Stimulated activated CD8-positive, alpha-beta memory T cell treated with anti-CD3 and anti-CD28 coated beads, Interleukin-7, amount 100 ng/mL, for 1 hour (primary cell): Measurements from ENCODE around the gene KLF11.
A peak's percentile ranks its signal among the peaks of the same experiment; 100 is the strongest.

Experiments used
- DNase-seq, 2 donors: peaks; one replicate each; pipeline ENCODE4 v3.0.0-alpha.2; 2020; ENCODE audit warnings: low read depth in 2 of 2

Gene KLF11

DNA sequence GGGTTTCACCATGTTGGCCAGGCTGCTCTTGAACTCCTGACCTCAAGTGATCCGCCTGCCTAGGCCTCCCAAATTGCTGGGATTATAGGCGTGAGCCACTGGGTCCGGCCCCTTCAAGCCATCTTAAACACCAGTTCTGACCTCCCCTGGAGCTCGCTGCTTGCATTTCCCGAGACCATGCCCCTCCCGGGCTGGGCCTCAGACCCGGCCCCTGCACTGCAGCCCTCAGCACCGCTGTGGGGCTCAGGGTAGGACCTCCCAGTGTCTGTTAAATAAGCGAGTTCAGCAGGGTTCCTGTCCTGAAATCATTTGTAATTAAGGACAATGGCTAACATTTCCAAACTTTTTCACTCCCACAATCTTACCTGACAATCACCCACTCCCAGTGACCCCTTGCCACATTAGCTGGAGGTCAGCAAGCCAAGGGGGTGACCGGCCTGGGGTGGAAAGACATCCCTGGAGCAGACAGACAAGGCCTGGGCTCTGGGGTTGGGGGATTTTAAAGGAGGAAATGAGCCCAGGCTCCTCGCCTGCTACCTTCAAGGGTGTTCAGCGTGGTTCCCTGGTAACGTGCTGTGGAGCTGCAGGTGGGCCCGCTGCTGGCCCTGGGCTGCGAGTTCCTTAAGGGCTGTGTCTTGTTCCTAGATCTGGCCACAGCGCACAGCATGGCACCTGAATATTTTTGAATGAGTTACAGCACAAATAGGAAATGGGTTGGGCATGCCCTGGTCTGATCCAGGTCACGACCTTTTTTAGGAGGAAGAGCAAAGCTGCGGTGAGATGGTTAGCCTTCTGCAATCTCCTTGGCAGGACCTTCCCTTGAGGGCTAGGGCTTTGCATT lies 21.8 kb downstream of the KLF11 start:
- DNase-seq, result no peak

DNA sequence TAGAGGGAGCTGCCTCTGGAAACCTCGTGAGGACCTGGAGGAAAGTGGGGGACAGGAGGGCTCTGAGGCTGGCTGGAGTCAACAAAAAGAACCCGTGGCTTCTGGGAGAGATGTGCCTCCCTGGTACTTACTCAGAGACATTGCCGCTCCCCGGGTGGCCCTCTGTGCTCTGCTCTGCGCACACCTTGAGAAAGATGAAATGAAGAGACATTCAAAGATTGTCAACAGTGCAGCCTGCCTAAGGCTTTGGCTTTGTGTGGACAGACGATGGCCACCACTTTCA lies 22.4 kb downstream of the KLF11 start:
- no peak for DNase-seq

DNA sequence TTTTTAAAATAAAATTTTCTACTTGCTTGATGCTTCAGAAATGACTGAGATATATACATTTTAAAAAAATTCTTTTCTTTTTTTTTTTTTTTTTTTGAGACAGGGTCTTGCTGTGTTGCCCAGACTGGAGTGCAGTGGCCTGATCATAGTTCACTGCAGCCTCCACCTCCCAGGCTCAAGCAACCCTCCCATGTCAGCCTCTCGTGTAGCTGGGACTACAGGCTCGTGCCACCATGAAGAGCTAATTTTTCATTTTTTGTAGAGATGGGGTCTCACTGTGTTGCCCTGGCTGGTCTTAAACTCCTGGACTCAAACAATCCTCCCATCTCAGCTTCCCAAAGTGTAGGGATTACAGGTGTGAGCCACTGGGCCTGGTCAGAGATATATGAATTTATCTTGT lies 24.0 kb downstream of the KLF11 start:
- DNase-seq, result no peak

DNA sequence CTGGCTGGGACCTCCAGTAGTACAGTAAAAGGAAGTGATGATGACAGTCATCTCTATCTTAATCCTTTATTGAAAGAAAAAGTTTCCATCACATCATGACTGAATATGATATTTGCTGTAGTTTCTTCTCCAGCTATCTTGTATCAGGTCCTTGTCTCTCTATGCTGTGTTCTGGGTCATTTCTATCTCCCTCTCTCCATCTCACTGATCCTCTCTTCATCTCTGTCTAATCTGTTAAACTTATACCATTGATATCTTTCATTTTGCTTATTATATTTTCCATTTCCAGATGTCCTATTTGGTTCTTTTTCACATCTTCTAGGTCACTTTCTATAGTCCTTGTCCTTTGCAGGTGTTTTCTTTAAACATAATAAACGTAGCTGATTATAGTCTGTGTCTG lies 24.5 kb downstream of the KLF11 start:
- no peak for DNase-seq

DNA sequence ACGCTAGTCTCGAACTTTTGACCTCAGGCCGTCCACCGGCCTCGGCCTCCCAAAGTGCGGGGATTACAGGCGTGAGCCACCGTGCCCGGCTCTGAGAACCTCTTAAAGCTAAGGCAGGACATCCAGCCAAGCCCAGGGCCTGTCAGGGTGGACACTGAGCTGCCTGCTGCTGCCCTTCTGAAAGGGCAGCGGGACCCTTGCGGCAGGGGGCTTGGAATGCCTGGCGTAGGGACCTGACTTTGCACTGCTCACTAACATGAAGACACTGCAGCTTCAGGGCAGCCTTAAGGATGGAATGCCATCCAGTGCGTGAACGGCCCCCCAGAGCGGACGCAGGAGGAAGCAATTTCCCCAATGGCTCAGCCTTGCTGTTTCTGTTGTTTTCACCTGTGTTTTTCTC lies 27.8 kb downstream of the KLF11 start:
- no peak for DNase-seq

DNA sequence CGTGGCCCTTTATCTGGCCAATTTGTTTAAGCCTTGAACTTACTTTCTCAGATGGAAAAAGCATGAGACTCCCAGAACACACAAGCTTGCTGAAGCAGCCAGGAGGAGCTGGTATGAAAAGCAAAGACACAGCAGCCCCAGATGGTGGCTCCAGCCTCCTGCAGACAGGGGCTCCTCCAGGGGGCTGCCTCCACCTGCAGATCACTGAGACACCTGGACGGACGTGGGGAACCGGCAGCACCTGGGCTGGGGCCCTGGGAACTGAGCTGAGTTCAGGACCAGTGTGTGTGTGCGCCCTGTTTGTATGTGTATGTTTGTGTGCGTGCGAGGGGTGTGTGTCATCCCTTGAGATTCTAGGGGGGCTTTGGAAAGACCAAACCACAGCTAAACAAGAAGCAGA lies 28.2 kb downstream of the KLF11 start:
- no peak for DNase-seq

DNA sequence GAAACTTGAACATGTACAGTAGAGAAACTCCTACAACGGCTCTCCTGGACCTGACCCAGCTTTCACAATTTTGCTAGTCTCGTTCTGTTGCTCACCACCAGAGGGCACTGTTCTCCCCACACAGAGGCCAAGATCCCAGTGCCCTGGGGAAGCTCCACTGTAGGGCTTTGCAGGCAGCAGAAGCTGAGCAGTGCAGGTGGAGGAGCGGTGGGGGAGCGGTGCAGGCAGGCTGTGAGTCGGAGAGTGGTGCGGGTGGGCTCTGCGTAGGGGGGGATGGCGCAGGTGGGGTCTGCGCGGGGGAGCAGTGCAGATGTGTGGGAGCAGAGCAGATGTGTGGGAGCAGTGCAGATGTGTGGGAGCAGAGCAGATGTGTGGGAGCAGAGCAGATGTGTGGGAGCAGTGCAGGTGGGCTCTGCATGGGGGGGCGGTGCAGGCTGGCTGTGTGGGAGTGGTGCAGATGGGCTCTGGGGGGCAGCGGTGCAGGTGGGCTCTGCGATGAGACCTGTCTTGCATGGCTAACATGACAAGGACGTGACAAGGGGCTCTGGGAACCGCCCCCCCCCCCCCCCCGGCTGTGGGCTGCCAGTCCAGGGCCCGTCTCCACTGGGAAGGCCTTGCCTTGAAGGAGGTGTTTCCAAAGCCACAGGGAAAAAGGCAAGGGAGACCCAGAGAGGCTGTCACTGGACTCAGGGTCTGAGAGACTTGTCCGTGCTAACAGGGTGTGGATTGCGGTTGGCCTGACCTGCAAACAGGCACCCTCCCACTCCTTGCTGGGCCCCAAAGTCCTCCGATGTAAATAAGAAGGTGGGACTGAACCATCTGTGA lies 29.5 kb downstream of the KLF11 start:
- peak; percentile 54 to 56 for DNase-seq

DNA sequence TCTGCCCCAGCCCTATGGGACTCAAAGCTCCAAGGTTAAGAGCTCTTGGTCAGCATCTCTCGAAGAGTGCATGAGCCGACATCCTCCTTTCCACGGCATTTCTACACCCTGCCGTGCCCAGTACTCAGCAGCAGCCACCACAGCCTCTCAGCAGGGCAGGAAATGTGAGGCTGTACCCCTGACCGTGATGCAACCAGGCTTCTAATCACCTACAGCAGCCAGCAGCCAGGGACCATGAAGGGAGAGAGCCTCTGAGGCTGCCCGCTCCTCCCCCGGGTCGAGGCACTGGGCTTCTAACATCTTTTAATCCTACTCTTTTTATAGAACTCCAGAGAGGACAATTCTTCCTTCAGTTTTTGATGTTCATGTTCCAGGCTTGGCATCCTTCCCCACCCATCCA lies 30.4 kb downstream of the KLF11 start:
- no peak for DNase-seq

DNA sequence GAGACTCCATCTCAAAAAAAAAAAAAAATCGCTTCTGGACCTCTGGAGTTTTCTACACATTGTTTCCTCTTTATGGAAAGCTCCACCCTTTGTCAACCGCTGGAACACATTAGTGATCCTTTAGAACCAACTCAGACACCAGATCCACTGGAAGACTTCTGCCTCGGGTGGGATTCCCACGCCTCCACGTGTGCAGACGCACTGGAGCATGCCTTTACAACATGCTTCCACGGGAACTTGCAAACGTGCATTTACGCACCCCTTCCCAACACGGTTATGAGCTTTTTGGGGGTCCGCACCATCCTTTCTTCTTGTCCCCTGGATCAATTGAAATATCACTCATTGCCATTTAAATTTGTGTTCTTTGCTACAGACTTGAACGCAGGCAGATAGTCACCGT lies 31.8 kb downstream of the KLF11 start:
- DNase-seq, result no peak

DNA sequence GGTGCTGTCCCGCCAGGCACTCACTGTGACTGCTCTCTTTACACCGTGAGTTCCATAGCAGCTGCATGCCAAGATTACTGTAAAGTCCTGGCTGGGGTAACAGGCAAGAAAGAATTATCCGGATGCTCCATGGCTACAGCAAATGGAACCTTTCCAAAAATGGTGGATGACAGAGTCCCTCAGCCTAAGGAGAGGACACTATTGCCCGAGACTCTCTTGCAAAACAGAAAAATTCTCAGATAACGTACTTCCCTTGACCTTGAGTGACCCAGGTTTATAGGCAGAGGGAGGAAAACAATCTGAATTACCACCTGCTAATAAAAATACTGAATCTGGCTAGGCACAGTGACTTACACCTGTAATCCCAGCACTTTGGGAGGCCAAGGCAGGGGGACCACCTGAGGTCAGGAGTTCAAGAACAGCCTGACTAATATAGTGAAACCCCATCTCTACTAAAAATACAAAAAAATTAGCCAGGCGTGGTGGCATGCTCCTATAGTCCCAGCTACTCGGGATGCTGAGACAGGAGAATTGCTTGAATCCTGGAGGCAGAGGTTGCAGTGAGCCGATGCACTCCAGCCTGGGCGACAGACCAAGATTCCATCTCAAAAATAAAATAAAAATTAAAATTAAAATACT lies 32.3 kb downstream of the KLF11 start:
- no peak for DNase-seq

DNA sequence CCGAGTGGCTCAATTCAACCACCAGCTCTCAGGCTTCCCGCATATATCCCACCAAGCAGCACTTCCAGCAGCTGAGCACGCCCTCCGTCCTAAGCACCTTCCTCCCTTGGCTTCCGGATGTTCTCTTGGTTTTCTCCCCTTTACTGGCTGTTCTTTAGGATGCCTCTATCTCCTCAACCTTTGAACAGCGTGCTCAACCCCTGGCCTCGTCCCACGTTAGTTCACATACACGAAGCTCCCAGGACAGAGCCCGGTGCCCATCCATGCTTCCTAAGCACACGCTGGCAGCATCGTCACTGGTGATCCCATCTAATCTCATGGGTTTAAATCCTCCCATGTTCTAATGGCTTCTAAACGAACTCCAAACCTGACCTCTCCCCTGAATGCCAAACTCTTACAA lies 33.2 kb downstream of the KLF11 start:
- no peak for DNase-seq

DNA sequence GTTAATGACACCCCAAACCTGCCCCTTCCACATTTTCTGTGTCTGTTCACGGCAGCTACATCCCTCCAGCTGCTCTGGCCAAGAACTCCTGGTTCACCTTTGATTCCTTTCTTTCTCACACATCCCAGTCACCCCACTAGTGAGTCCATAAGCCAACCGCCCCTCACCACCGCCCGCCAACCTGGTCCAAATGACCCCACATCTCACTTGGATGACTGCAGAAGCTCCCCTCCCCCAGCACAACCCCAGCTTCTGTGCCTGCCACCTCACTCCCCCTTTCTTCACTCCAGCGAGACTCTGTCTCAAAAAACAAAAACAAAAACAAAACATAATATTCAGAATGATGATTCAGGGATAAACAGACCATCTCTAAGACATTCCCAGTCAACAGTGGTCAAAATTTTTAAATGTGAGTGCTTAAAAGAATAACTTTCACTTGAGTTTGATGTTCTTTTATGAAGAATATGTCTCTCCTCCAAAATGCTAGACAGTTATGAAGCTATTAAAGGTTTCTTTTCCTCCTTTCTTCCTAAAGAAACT lies 33.7 kb downstream of the KLF11 start:
- no peak for DNase-seq

DNA sequence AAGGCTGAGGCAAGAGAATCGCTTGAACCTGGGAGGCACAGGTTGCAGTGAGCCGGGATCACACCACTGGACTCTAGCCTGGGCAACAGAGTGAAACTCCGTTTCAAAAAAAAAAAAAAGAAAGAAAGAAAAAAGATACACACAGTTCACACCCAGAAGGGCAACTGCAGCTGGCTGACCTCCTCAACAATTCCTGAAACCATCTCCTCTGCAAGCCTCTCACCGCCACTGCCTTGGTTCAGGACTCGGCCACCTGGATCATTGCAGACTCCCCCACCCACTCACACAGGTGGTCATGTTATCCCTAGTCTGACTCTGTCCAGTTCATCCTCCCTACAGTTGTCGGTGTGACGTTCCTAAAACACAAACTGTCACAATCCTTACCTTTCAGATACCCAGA lies 34.7 kb downstream of the KLF11 start:
- no peak for DNase-seq

DNA sequence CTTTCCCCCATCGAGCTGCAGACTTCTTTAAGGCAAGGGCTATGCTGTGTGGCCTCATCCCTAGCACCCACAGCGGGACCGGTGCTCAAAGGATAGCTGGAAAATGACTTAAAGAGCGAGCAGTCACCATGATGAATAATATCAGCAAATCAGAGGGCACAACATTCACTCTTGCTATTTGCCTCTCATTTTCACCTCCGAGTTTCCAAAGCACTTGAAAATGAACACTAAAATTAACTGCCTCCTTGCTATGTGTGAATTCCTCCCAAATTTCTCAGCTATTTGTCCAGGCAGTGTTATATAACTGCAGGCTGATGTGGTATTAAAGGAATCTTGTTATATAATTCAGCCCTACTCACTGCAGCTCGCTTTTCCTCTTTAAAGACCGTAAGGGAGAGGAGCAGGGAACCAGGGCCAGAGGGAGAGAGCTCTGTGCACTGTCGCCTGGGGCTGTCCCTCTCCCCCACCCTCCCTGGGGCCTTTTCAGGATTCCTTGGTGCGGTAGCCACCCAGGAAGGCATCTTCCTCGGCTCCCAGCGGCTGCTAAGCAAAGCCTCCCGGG lies 35.4 kb downstream of the KLF11 start:
- DNase-seq, result no peak

DNA sequence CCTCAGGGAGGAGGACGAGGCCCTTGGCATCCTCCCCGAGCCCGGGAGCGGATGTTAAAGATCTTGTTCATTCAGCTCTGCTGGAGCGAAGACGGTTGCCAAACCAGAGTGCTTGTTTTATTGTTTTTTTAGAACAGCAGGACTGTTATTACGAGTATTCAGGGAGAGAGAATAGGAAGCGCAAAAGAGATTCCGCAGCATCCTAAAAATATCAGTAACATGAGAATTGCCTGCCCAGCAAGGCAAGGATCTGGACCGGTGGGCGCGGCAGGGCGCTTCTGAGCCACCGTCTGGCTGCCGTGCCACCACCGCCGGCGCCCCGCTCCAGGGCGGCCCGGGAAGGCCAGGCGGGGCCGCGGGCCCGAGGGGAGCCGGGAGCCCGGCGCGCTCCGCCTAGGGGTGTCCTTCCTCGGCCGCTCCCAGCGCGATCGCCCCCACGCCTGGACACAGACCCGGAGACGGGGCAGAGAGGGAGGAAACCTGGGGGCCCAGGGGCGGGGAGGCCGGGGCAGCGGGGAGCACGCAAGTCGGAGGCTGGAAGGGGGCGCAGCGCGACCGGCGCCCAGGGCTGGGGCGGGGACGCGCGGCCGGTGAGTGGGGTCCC lies 36.0 kb downstream of the KLF11 start:
- DNase-seq, result no peak

DNA sequence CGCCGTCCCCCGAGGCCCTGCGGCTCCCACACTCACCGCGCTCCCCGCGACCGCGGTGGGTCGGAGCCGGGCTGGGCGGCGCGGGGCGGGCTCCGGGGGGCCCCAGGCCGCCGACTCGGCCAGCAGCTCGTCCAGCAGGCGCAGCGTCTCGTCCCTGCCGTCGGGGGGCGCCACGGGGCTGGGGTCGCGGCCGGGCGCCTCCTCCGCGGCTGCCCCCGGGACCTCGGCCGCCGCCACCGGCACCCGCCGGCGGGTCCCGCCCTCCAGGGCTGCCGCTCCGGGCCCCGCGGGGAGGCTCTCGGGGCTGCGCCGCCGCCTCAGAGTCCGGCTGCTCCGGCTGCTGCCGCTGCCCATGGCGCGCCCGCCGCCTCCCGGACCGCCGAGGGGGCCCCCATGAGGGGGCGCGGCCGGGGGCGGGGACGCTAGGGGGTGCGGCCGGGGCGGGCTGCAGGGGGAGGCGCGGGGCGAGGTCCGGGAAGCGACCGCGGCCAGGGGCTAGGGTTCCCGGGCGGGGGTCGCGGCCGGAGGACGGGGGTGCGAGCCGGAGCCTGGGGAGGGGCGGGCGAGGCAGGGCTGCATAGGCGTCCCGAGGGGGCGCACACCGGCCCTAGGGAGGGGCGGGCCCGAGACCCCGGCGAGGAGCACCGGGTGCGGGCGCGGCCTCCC lies 36.7 kb downstream of the KLF11 start, which contains the start of gene CYS1:
Gene CYS1 (minus strand): TSS at position 542 of the 666 bp plus-strand sequence. CDS start 188 bp downstream, at position 354.
- DNase-seq, result no peak

DNA sequence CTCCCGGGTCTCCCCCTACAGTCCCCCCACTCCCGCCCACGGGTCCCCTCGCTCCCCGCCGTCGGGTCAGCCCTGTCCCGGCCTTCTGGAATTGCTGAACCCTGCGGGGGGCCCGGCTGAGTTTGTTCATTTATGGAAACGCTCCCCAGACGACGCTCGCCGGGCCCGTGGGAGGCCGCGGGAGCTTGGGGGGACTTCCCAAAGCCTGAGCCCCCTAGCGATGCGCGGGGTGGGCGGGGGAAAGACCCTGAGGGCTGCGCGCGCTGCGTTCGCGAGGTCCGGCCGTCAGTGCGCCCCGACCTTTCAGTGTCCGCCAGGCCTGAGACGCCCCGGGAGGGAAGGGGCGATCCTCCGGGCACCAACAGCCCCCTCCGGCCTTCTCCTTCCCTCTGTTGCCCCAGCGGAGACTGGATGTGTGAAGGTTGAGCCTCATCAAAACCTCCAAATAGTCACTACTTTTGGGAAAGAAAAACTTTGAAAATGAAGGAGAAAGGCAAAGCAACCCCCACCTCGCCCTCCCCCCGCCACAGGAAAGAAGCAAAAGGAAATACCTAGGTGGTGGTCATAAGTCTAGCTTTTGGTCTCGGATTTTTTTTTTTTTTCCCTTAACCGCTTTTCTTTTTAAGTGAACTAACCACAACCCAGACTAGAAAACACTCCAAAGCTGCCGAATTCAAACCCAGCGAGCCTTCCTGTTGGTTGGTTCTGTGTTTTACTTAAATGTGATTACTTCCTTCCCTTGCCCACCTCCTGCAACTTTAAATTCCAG lies 37.4 kb downstream of the KLF11 start:
- DNase-seq, result no peak

DNA sequence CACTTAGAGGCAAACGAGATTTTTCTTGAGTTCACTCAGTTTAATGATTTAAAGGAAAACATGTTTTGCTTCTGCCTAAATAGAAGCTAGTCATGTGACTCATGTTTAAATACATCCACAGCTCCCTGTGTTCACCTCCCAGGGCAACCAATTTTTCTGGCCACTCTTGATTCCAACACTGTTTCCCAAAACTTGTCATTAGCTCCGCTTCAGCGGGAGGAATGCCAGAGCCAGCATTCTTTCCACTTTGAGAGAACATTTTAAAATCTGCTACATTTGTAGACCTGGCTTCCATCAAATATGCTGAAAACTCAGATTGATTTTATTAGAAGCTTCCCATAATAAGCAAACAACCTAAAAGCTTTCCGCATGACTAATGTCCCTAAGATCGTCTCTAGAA lies 39.7 kb downstream of the KLF11 start:
- no peak for DNase-seq

DNA sequence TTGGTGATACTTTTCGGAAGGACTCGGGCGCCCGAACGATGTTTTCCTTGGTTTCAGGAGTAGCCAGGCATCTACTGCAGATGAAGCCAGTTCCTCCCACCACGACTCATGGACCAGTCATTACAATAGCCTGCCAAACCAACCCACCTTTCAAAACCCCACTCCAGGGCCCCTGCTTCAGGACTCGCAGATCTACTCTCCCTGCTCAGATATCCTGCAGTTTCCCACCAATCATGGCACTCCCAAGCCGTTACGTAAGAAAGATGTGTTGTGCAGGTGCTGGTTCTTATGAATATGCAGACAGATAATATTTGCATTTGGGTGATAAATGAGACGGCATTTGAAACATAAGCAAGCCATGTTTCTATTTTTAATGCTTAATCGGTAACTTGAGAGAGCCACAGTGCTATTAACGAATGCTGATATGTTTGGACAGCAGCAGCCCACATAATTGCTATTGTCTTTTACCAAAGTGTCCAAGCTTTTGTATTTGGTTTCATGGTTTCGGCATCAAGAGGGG lies 40.4 kb downstream of the KLF11 start:
- no peak for DNase-seq

DNA sequence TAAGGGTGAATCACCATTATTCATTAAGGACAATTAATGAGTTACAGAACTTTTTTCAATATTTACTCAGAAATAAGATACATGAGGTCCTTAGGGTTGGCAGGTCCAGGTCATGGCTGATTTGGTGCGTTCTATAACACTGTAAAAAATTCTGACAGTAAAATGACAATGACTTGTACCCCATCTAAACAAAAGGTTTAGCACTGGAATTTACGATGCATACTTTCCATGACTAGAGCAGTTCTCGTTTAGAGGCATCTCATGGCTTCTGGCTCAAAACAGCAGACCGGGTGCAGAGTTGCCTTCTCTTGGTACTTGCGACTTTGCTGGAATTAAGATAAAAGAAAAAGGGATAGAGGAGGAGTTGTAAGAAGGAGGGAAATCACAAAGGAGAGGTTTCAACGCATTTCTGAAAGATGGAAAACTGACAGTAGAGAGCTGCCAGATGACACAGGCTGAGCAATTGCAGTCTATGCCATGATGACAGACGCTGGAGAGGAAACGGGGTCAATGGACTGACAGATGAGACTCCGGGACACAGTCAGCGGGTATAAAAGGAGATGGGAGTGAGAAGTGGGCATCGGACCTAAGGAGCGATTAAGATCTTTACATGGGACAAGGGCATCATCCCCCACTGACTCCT lies 41.0 kb downstream of the KLF11 start:
- no peak for DNase-seq
